Liver (tissue), 9 donors: ENCODE results near the gene XRCC6. TPM values are rescaled to one million over a fixed set of nuclear protein-coding genes. Genes with fewer than 3 reads are reported as not detected.

Experiments used
- DNase-seq: peaks from one replicate; pipeline ENCODE4 v3.0.0-alpha.2; 2017; ENCODE audit warnings: low spot score
- H3K27ac ChIP-seq, 2 donors: one replicate each; pipeline ENCODE4 v1.7.0; 2013; ENCODE audit warnings: inconsistent platforms in 2 of 2, low read length in 2 of 2, control low read depth in 1 of 2, low read depth in 1 of 2, mild to moderate bottlenecking in 1 of 2
- H3K27me3 ChIP-seq, 4 donors: one replicate each; pipeline versions ENCODE4 v1.6.1 to v1.7.0; 2013; ENCODE audit warnings: low read length in 3 of 4, inconsistent platforms in 1 of 4, mild to moderate bottlenecking in 1 of 4, moderate library complexity in 1 of 4; ENCODE audit not compliant: control insufficient read depth in 4 of 4, insufficient read depth in 4 of 4
- H3K36me3 ChIP-seq, 4 donors: one replicate each; pipeline versions ENCODE4 v1.6.1 to v1.7.0; 2013; ENCODE audit warnings: low read length in 3 of 4, mild to moderate bottlenecking in 3 of 4, low read depth in 1 of 4, moderate library complexity in 1 of 4; ENCODE audit not compliant: control insufficient read depth in 4 of 4, insufficient read depth in 3 of 4
- H3K4me1 ChIP-seq, 4 donors: one replicate each; pipeline versions ENCODE4 v1.6.1 to v1.7.0; 2013; ENCODE audit warnings: low read length in 3 of 4, mild to moderate bottlenecking in 3 of 4, moderate library complexity in 1 of 4; ENCODE audit not compliant: control insufficient read depth in 4 of 4, insufficient read depth in 4 of 4
- H3K4me3 ChIP-seq, 3 donors: one replicate each; pipeline versions ENCODE4 v1.6.1 to v1.7.0; 2013; ENCODE audit warnings: low read length in 3 of 3, control low read depth in 1 of 3, low read depth in 1 of 3, mild to moderate bottlenecking in 1 of 3
- H3K9ac ChIP-seq, 2 donors: one replicate each; pipeline ENCODE4 v1.7.0; 2013; ENCODE audit warnings: low read length in 2 of 2, mild to moderate bottlenecking in 2 of 2, moderate library complexity in 2 of 2, control low read depth in 1 of 2, low read depth in 1 of 2
- H3K9me3 ChIP-seq, 4 donors: one replicate each; pipeline versions ENCODE4 v1.6.1 to v1.7.0; 2013; ENCODE audit warnings: low read length in 3 of 4; ENCODE audit not compliant: control insufficient read depth in 4 of 4
- CTCF ChIP-seq: fragments of 150-350 bp; IDR thresholded peaks from 2 replicates; pipeline ENCODE4 v1.5.1; 2017; ENCODE audit warnings: improper control_type of control experiment, low read depth, low read length; ENCODE audit not compliant: missing input control
- FOXA1 ChIP-seq: IDR thresholded peaks from 2 replicates; pipeline ENCODE4 v1.6.1; 2016; ENCODE audit warnings: antibody characterized with exemption
- GABPA ChIP-seq, 2 donors: IDR thresholded peaks in 1 of 2; conservative IDR thresholded peaks in 1 of 2; 2 replicates each; pipeline ENCODE4 v1.6.1; 2016; ENCODE audit warnings: antibody characterized with exemption in 2 of 2, mild to moderate bottlenecking in 1 of 2, moderate library complexity in 1 of 2
- HNF4G ChIP-seq: IDR thresholded peaks from 2 replicates; pipeline ENCODE4 v1.6.1; 2016; ENCODE audit warnings: antibody characterized with exemption
- MAX ChIP-seq: IDR thresholded peaks from 2 replicates; pipeline ENCODE4 v1.6.1; 2016; ENCODE audit warnings: antibody characterized with exemption
- NR2F2 ChIP-seq: IDR thresholded peaks from 2 replicates; pipeline ENCODE4 v1.6.1; 2016; ENCODE audit warnings: antibody characterized with exemption
- REST ChIP-seq: IDR thresholded peaks from 2 replicates; pipeline ENCODE4 v1.6.1; 2016; ENCODE audit warnings: antibody characterized with exemption, mild to moderate bottlenecking
- SP1 ChIP-seq: IDR thresholded peaks from 2 replicates; pipeline ENCODE4 v1.6.1; 2018; ENCODE audit warnings: antibody characterized with exemption, mild to moderate bottlenecking
- TAF1 ChIP-seq: conservative IDR thresholded peaks from 2 replicates; pipeline ENCODE4 v1.6.1; 2016; ENCODE audit warnings: antibody characterized with exemption, mild to moderate bottlenecking
- YY1 ChIP-seq: IDR thresholded peaks from 2 replicates; pipeline ENCODE4 v1.6.1; 2016; ENCODE audit warnings: antibody characterized with exemption, mild to moderate bottlenecking
- ZBTB33 ChIP-seq: IDR thresholded peaks from 2 replicates; pipeline ENCODE4 v1.6.1; 2016; ENCODE audit warnings: antibody characterized with exemption
- WGBS: extraction: QIAGEN DNeasy Blood & Tissue Kit; methylation state at CpG from one replicate; pipeline ENCODE4 v1.1.7; 2013; 5-methylcytosine and 5-hydroxymethylcytosine counted together
- polyA plus RNA-seq, 2 donors: library from polyadenylated mRNA; stranded (reverse) in 1 of 2; unstranded in 1 of 2; fragments of 200-250 nt in 1 of 2; fragments of >200 nt in 1 of 2; fragmentation: Nextera tagmentation in 1 of 2; extraction: Ambion mirVana in 1 of 2; gene quantifications; one replicate each; pipeline versions ENCODE4 v1.2.1 to v1.2.3, GENCODE V29; 2013 to 2015
- total RNA-seq, 2 donors: library from RNA; depleted of rRNA; stranded (reverse); fragments of >200 nt; gene quantifications; one replicate each; pipeline ENCODE4 v1.2.3, GENCODE V29; 2014
- donor health status: healthy.
- donor health status: healthy.
- donor health status: healthy.
- donor health status: healthy.
- donor health status: healthy.

The XRCC6 gene
- total and polyA plus RNA-seq, 4 donors: 81.8 to 148 (median 96.0) TPM

- 92% methylated on average over 1 of the region's 1 CpG for WGBS
- H3K9me3 ChIP-seq: no peaks in the 10 kb centered on the region
Observed at GRCh38 chr22:41648432-41648831, 27.3 kb downstream of the XRCC6 start.

More at GRCh38 chr22:41648432-41648831, 27.3 kb downstream of the XRCC6 start:
- DNase-seq: no peak
- no peak overlapping the region for H3K4me3 ChIP-seq
- H3K27me3 ChIP-seq: no peaks in the 10 kb centered on the region
- peaks cover 16 to 62% (median 48%) of the 10 kb centered on the region in 4 donors for H3K36me3 ChIP-seq
- no peak overlapping the region for H3K9ac ChIP-seq
- no peak overlapping the region for H3K27ac ChIP-seq
- TF ChIP-seq GABPA (IDR thresholded peaks at IDR 0.05 in 1 of 2, conservative IDR thresholded peaks at IDR 0.05 in 1 of 2) (no peak), REST (no peak), NR2F2 (no peak), FOXA1 (no peak), SP1 (no peak), TAF1 (no peak), CTCF (no peak), HNF4G (no peak), YY1 (no peak), MAX (no peak), ZBTB33 (no peak)
- peaks cover 0 to 10% (median 3%) of the 10 kb centered on the region in 4 donors for H3K4me1 ChIP-seq
